Stimulated activated CD4-positive, alpha-beta T cell treated with anti-CD3 and anti-CD28 coated beads, TNF-alpha, amount 100 ng/mL, for 1 hour (primary cell): ENCODE measurements around the gene RSPH10B2.
"Not testable (repeated sequence)": the region's sequence is repeated elsewhere in the genome, so short reads cannot be mapped to it uniquely, and the experiment has no call there.

Experiments
- DNase-seq, 3 donors: peaks; one replicate each; pipeline ENCODE4 v3.0.0-alpha.2; 2020; ENCODE audit warnings: low read depth in 3 of 3, low spot score in 1 of 3

RSPH10B2 gene

GRCh38 chr7:6753964-6754363 lies at the start of gene RSPH10B2:
TSS of gene RSPH10B2 (plus strand) at chr7:6754103. CDS start at chr7:6757678, 3,575 bp downstream.
- DNase-seq: not testable (repeated sequence)

- peak in 1 of 3 donors; percentile 5 for DNase-seq
Observed at GRCh38 chr7:6705959-6706665, 47.8 kb upstream of the RSPH10B2 start.

GRCh38 chr7:6706666-6707407 lies 47.1 kb upstream of the RSPH10B2 start, which contains the start of gene ZNF12:
TSS of gene ZNF12 (minus strand) at chr7:6706947. CDS start at chr7:6705173, 1,774 bp downstream.
- peak; percentile 88 to 90 (median 88) for DNase-seq

GRCh38 chr7:6708304-6708703 lies 45.6 kb upstream of the RSPH10B2 start:
- DNase-seq: no peak

GRCh38 chr7:6709808-6710207 lies 44.1 kb upstream of the RSPH10B2 start:
- no peak for DNase-seq

- no peak for DNase-seq
Observed at GRCh38 chr7:6714360-6714759, 39.5 kb upstream of the RSPH10B2 start.

GRCh38 chr7:6715898-6716297 lies 38.0 kb upstream of the RSPH10B2 start:
- not testable (repeated sequence) for DNase-seq

GRCh38 chr7:6718124-6718523 lies 35.8 kb upstream of the RSPH10B2 start:
- DNase-seq: no peak

GRCh38 chr7:6724351-6724750 lies 29.6 kb upstream of the RSPH10B2 start:
- DNase-seq: not testable (repeated sequence)

GRCh38 chr7:6725003-6725402 lies 28.9 kb upstream of the RSPH10B2 start:
- DNase-seq: no peak

GRCh38 chr7:6726341-6726740 lies 27.6 kb upstream of the RSPH10B2 start:
- DNase-seq: not testable (repeated sequence)

- no peak for DNase-seq
Observed at GRCh38 chr7:6727663-6728062, 26.2 kb upstream of the RSPH10B2 start.

- DNase-seq: not testable (repeated sequence)
Observed at GRCh38 chr7:6728893-6729491, 24.9 kb upstream of the RSPH10B2 start.

GRCh38 chr7:6729492-6730342 lies 24.2 kb upstream of the RSPH10B2 start:
- DNase-seq: peak; percentile 53 to 64 (median 54)

GRCh38 chr7:6730343-6730633 lies 23.6 kb upstream of the RSPH10B2 start:
- no peak for DNase-seq

- not testable (repeated sequence) for DNase-seq
Observed at GRCh38 chr7:6738415-6738814, 15.5 kb upstream of the RSPH10B2 start.

GRCh38 chr7:6744410-6745100 lies 9.3 kb upstream of the RSPH10B2 start:
- DNase-seq: not testable (repeated sequence)

GRCh38 chr7:6749335-6749734 lies 4.6 kb upstream of the RSPH10B2 start:
- DNase-seq: not testable (repeated sequence)

GRCh38 chr7:6750173-6750572 lies 3.7 kb upstream of the RSPH10B2 start:
- not testable (repeated sequence) for DNase-seq

- DNase-seq: not testable (repeated sequence)
Observed at GRCh38 chr7:6761186-6761585, 7.3 kb downstream of the RSPH10B2 start.
